B cell (primary cell): Measurements from ENCODE around the gene TMEM9. TPM values are rescaled to one million over a fixed set of nuclear protein-coding genes. Genes with fewer than 3 reads are reported as not detected.

Experiments
- ATAC-seq: fragments of 200-7000 bp; cut with Tn5 transposase; one replicate; pipeline ENCODE4 v1.10.0; 2021; ENCODE audit warnings: low read depth, mild to moderate bottlenecking, moderate number of reproducible peaks, moderate library complexity
- CTCF ChIA-PET: fragments of 350-600 bp; sonication (Branson Sonifier 250); formaldehyde crosslinking; loops from one replicate; lab custom pipeline; 2021; ENCODE audit warnings: antibody characterized with exemption, inconsistent platforms; lab: Charles Lee
- POLR2A ChIA-PET: fragments of 350-600 bp; sonication (Branson Sonifier 250); formaldehyde crosslinking; loops from one replicate; lab custom pipeline; 2021; ENCODE audit warnings: antibody characterized with exemption; lab: Charles Lee
- DNase-seq: peaks from one replicate; pipeline ENCODE4 v3.0.0; 2013
- H2AFZ ChIP-seq: 2 replicates; pipeline ENCODE4 v1.6.1; 2012; ENCODE audit warnings: mild to moderate bottlenecking, low read depth, low read length; ENCODE audit not compliant: insufficient read depth, poor library complexity, severe bottlenecking
- H3K27ac ChIP-seq, 2 donors: 1 replicate in 1 of 2; 2 replicates in 1 of 2; pipeline ENCODE4 v1.5.1; 2012 to 2013; ENCODE audit warnings: low read length in 2 of 2, mild to moderate bottlenecking in 2 of 2, moderate library complexity in 1 of 2
- H3K27me3 ChIP-seq, 4 experiments: fragments of 200-600 bp in 1 of 4; sonication (generic) in 1 of 4; replicated peaks in 1 of 4; 1 replicate in 2 of 4; 2 replicates in 2 of 4; pipeline versions ENCODE4 v1.6.1 to v1.7.0; 2013 to 2016; ENCODE audit warnings: low read length in 3 of 4, mild to moderate bottlenecking in 2 of 4, mixed read lengths in 1 of 4, moderate library complexity in 1 of 4; ENCODE audit not compliant: insufficient read depth in 4 of 4, control insufficient read depth in 3 of 4; ENCODE audit errors: control extremely low read depth in 1 of 4
- H3K36me3 ChIP-seq, 2 experiments: replicated peaks in 1 of 2; 1 replicate in 1 of 2; 2 replicates in 1 of 2; pipeline versions ENCODE4 v1.6.1 to v1.7.1; 2013; ENCODE audit warnings: low read length in 1 of 2; ENCODE audit not compliant: insufficient read depth in 2 of 2, control insufficient read depth in 1 of 2; ENCODE audit errors: control extremely low read depth in 1 of 2, extremely low read depth in 1 of 2
- H3K4me1 ChIP-seq, 2 donors: fragments of 200-600 bp in 1 of 2; sonication (generic) in 1 of 2; 1 replicate in 1 of 2; 2 replicates in 1 of 2; pipeline versions ENCODE4 v1.5.1 to v1.6.1; 2013 to 2017; ENCODE audit warnings: low read length in 2 of 2; ENCODE audit not compliant: control insufficient read depth in 2 of 2, insufficient read depth in 2 of 2
- H3K4me2 ChIP-seq: replicated peaks from 2 replicates; pipeline ENCODE3; 2012; ENCODE audit warnings: mild to moderate bottlenecking, low read depth, low read length; ENCODE audit not compliant: poor library complexity, severe bottlenecking
- H3K4me3 ChIP-seq, 5 experiments: fragments of 200-600 bp in 1 of 5; sonication (generic) in 1 of 5; 1 replicate in 3 of 5; 2 replicates in 2 of 5; pipeline versions ENCODE4 v1.5.1 to v1.7.0; 2011 to 2016; ENCODE audit warnings: low read length in 4 of 5, mild to moderate bottlenecking in 4 of 5, low read depth in 2 of 5, control low read depth in 1 of 5, moderate library complexity in 1 of 5; ENCODE audit not compliant: insufficient read depth in 1 of 5; ENCODE audit errors: control extremely low read depth in 1 of 5, extremely low read depth in 1 of 5
- H3K79me2 ChIP-seq: fragments of 200-600 bp; sonication (generic); one replicate; pipeline ENCODE4 v1.6.0; 2016; ENCODE audit warnings: low read length; ENCODE audit not compliant: control insufficient read depth, insufficient read depth
- H3K9ac ChIP-seq: fragments of 200-600 bp; sonication (generic); 2 replicates; pipeline ENCODE4 v1.6.1; 2017; ENCODE audit warnings: mild to moderate bottlenecking, low read length, moderate library complexity
- H3K9me3 ChIP-seq, 3 donors: one replicate each; pipeline versions ENCODE4 v1.6.1 to v1.7.1; 2013; ENCODE audit warnings: low read length in 2 of 3; ENCODE audit not compliant: control insufficient read depth in 2 of 3, insufficient read depth in 1 of 3; ENCODE audit errors: control extremely low read depth in 1 of 3
- H4K20me1 ChIP-seq: 2 replicates; pipeline ENCODE4 v1.6.0; 2012; ENCODE audit warnings: mild to moderate bottlenecking, low read length; ENCODE audit not compliant: insufficient read depth, control insufficient read depth, poor library complexity, severe bottlenecking
- H3K27ac Mint-ChIP-seq: one replicate; pipeline ENCODE4 v1.8.0; 2021; ENCODE audit warnings: mixed read lengths
- H3K27me3 Mint-ChIP-seq: one replicate; pipeline ENCODE4 v1.8.0; 2021; ENCODE audit warnings: mixed read lengths
- H3K4me1 Mint-ChIP-seq: one replicate; pipeline ENCODE4 v1.8.0; 2021; ENCODE audit warnings: mixed read lengths
- H3K4me3 Mint-ChIP-seq: one replicate; pipeline ENCODE4 v1.8.0; 2021; ENCODE audit warnings: mixed read lengths
- H3K9me3 Mint-ChIP-seq: one replicate; pipeline ENCODE4 v1.8.0; 2022; ENCODE audit warnings: mixed read lengths; ENCODE audit not compliant: insufficient read depth
- CTCF ChIP-seq: fragments of 200-600 bp; IDR thresholded peaks from one replicate; pipeline ENCODE4 v1.8.0; 2022; ENCODE audit warnings: antibody characterized with exemption, mild to moderate bottlenecking
- EZH2 ChIP-seq: IDR thresholded peaks from 2 replicates; pipeline ENCODE4 v1.6.1; 2012; ENCODE audit warnings: borderline replicate concordance, low read depth, mild to moderate bottlenecking, moderate library complexity, low read length; ENCODE audit not compliant: insufficient read depth, poor library complexity, severe bottlenecking
- WGBS: methylation state at CpG from one replicate; pipeline ENCODE4 v1.1.5; 2013; ENCODE audit warnings: missing lambda C conversion rate; ENCODE audit not compliant: insufficient coverage; 5-methylcytosine and 5-hydroxymethylcytosine counted together
- intact Hi-C: fragments of 100-400 bp; cut with micrococcal nuclease; formaldehyde crosslinking; loops from one replicate; pipeline ENCODE4 v1.10.0; 2022
- polyA plus RNA-seq: library from polyadenylated mRNA; depleted of rRNA; stranded (reverse); fragments of >200 nt; gene quantifications from 2 replicates; pipeline ENCODE4 v1.2.3, GENCODE V29; 2012
- total RNA-seq, 2 donors: library from RNA; stranded (reverse); fragments of 120-200 nt in 1 of 2; gene quantifications; 1 replicate in 1 of 2; 2 replicates in 1 of 2; pipeline versions ENCODE4 v1.2.3 to v1.2.4, GENCODE V29; 2013 to 2022

TMEM9 gene
- total and polyA plus RNA-seq, 2 donors (not counting 1 experiment from before 2014, with no cell fraction given), result 23.6 to 29.2 TPM

GRCh38 chr1:201096977-201097856, 57.1 kb downstream of the TMEM9 start:
- H2AFZ ChIP-seq, result no peak overlapping the region
- no peak for TF ChIP-seq CTCF
- no peak for TF ChIP-seq EZH2
- H3K27ac ChIP-seq, result no peak overlapping the region
- POLR2A ChIA-PET, result no interaction called here
- no peaks in the 10 kb centered on the region for H3K36me3 ChIP-seq
- no peaks in the 10 kb centered on the region for H3K4me1 ChIP-seq
- no peaks in the 10 kb centered on the region for H3K4me1 Mint-ChIP-seq
- no peak overlapping the region for H3K27ac Mint-ChIP-seq
- no peaks in the 10 kb centered on the region for H3K9me3 ChIP-seq
- intact Hi-C loops, result no loop called here
- H3K9me3 Mint-ChIP-seq, result no peaks in the 10 kb centered on the region
- peaks cover 4% of the 10 kb centered on the region for H3K27me3 Mint-ChIP-seq
- no peak overlapping the region for H3K4me2 ChIP-seq
- DNase-seq (no peak), ATAC-seq (no peak)
- no peaks in the 10 kb centered on the region for H4K20me1 ChIP-seq
- H3K79me2 ChIP-seq, result no peaks in the 10 kb centered on the region
- no peak overlapping the region for H3K9ac ChIP-seq
- 90% methylated on average over 17 of the region's 17 CpGs for WGBS
- CTCF ChIA-PET, result interaction anchor here (0.9 to 1.2 kb wide), 2 partner anchors 11 to 118 kb away, joined by 3 to 4 read pairs; no protein-coding TSS in a partner anchor
- no peak overlapping the region for H3K4me3 Mint-ChIP-seq
- no peaks in the 10 kb centered on the region for H3K27me3 ChIP-seq
- H3K4me3 ChIP-seq, result no peak overlapping the region

GRCh38 chr1:201096041-201096461, 58.2 kb downstream of the TMEM9 start:
- ChIA-PET CTCF (interaction anchor here (1.2 kb wide), 1 partner anchor 116 kb away, joined by 4 read pairs; no protein-coding TSS in a partner anchor), POLR2A (no interaction called here)
- no peak for DNase-seq
- peaks cover 4% of the 10 kb centered on the region for H3K27me3 Mint-ChIP-seq
- H3K36me3 ChIP-seq, result no peaks in the 10 kb centered on the region
- no peak for ATAC-seq
- no peak overlapping the region for H2AFZ ChIP-seq
- H3K4me3 Mint-ChIP-seq, result no peak overlapping the region
- H3K9me3 ChIP-seq, result no peaks in the 10 kb centered on the region
- no peak overlapping the region for H3K4me2 ChIP-seq
- intact Hi-C loops, result no loop called here
- no peak overlapping the region for H3K4me3 ChIP-seq
- H3K79me2 ChIP-seq, result no peaks in the 10 kb centered on the region
- H3K4me1 Mint-ChIP-seq, result no peaks in the 10 kb centered on the region
- H3K27ac ChIP-seq, result no peak overlapping the region
- TF ChIP-seq CTCF (no peak), EZH2 (no peak)
- no peaks in the 10 kb centered on the region for H4K20me1 ChIP-seq
- H3K9me3 Mint-ChIP-seq, result no peaks in the 10 kb centered on the region
- no peak overlapping the region for H3K9ac ChIP-seq
- H3K4me1 ChIP-seq, result no peaks in the 10 kb centered on the region
- H3K27me3 ChIP-seq, result peaks cover 0 to 3% (median 0%) of the 10 kb centered on the region in 4 experiments
- WGBS, result 44% methylated on average over 5 of the region's 5 CpGs
- no peak overlapping the region for H3K27ac Mint-ChIP-seq
